ENCODE measurements around the gene MRPS9. TPM values are rescaled to one million over a fixed set of nuclear protein-coding genes. Genes with fewer than 3 reads are reported as not detected.

Gene MRPS9
- total and polyA plus RNA-seq, 2 donors (not counting 3 experiments of a cell fraction or from before 2014, with no cell fraction given) = 14.5 to 23.9 TPM

GRCh38 chr2:105138643-105139042, 100.8 kb downstream of the MRPS9 start:
- Histone ChIP-seq H3K4me2 (ENCODE audit: insufficient read depth, low read length) (no peak overlapping the region), H3K4me3 (replicated peaks in 1 of 3; ENCODE audit: insufficient read depth in 1 of 3, low read depth in 1 of 3, low read length in 3 of 3) (no peak overlapping the region), H3K79me2 (ENCODE audit: control insufficient read depth, insufficient read depth, low read length) (no peaks in the 10 kb centered on the region), H3K27ac (ENCODE audit: insufficient read depth, low read depth, low read length) (no peak overlapping the region), H3K27me3 (ENCODE audit: control insufficient read depth in 2 of 2, insufficient read depth in 2 of 2, low read length in 2 of 2) (peaks cover 7 to 22% of the 10 kb centered on the region in 2 experiments), H3K9me1 (replicated peaks; ENCODE audit: control insufficient read depth, extremely low read depth, insufficient read depth, low read length) (no peaks in the 10 kb centered on the region), H3K9me3 (replicated peaks; ENCODE audit: control insufficient read depth, insufficient read depth, low read length) (no peaks in the 10 kb centered on the region), H3K4me1 (ENCODE audit: control insufficient read depth, extremely low read depth, insufficient read depth, low read length) (no peaks in the 10 kb centered on the region), H2AFZ (ENCODE audit: low read depth, low read length) (no peak overlapping the region), H4K20me1 (replicated peaks; ENCODE audit: control insufficient read depth, extremely low read depth, insufficient read depth, low read length) (no peaks in the 10 kb centered on the region), H3K9ac (replicated peaks; ENCODE audit: extremely low read depth, insufficient read depth, low read length) (no peak overlapping the region), H3K36me3 (ENCODE audit: control insufficient read depth in 2 of 2, extremely low read depth in 1 of 2, insufficient read depth in 2 of 2, low read length in 2 of 2) (no peaks in the 10 kb centered on the region)
- no peak for TF ChIP-seq MAX (IDR thresholded peaks at IDR 0.05; ENCODE audit: insufficient read depth, insufficient read length)
- no peak for TF ChIP-seq CTCF (IDR thresholded peaks at IDR 0.05; ENCODE audit: extremely low read depth in 1 of 2, insufficient read depth in 1 of 2, low read depth in 1 of 2, low read length in 2 of 2)
- TF ChIP-seq EZH2 (IDR thresholded peaks at IDR 0.05; ENCODE audit: borderline replicate concordance, low read depth, low read length, severe bottlenecking) = no peak
- TF ChIP-seq GATA2 (IDR thresholded peaks at IDR 0.05; ENCODE audit: insufficient read depth, insufficient read length, low read depth, low read length) = no peak
- TF ChIP-seq POLR2AphosphoS5 (IDR thresholded peaks at IDR 0.05; ENCODE audit: insufficient read depth, low read depth, low read length) = no peak
- TF ChIP-seq MYC (IDR thresholded peaks at IDR 0.05; ENCODE audit: low read depth, low read length) = no peak
- no peak for TF ChIP-seq JUN (IDR thresholded peaks at IDR 0.05; ENCODE audit: borderline replicate concordance, insufficient read depth, insufficient read length, low read depth)
- no peak for TF ChIP-seq POLR2A (IDR thresholded peaks at IDR 0.05; ENCODE audit: low read depth, low read length)
- TF ChIP-seq FOS (IDR thresholded peaks at IDR 0.05; ENCODE audit: borderline replicate concordance, insufficient read depth, low read length) = no peak
- no peak for DNase-seq (ENCODE audit: low read depth, low spot score)
- intact Hi-C loops (cut with micrococcal nuclease) (no loop called here), dilution Hi-C loops (cut with MboI; ENCODE audit: extremely low pct_ligation_motif_present, low sequenced_read_pairs) (no loop called here)
- CTCF ChIA-PET = no interaction called here
- POLR2A ChIA-PET = no interaction called here
- BruUV-seq (replicated peaks) = no TSS peak
- FAIRE-seq = no peak

Measured in endothelial cell of umbilical vein (primary cell).